ENCODE results near the gene CTNNB1. TPM values are rescaled to one million over a fixed set of nuclear protein-coding genes. Genes with fewer than 3 reads are reported as not detected.
A peak's percentile ranks its signal among the peaks of the same experiment; 100 is the strongest.

The CTNNB1 gene
- total and polyA plus RNA-seq, 2 of the 13 experiments (the other 11 are each of a cell fraction or from before 2014, with no cell fraction given) = 398 to 489 TPM

GRCh38 chr3:41265823-41266273, 66.5 kb downstream of the CTNNB1 start (continued):
- TF ChIP-seq RARA (CRISPR knock-in tag; IDR thresholded peaks at IDR 0.05) = peak; percentile 81
- TF ChIP-seq ZNF768 (CRISPR knock-in tag; IDR thresholded peaks at IDR 0.05) = peak; percentile 44; the same call in 1 of the 2 replicates
- no peak for TF ChIP-seq ZNF775 (CRISPR knock-in tag; IDR thresholded peaks at IDR 0.05; ENCODE audit: borderline replicate concordance)
- TF ChIP-seq PRPF4 (IDR thresholded peaks at IDR 0.05; ENCODE audit: low read depth, low read length, poor library complexity, severe bottlenecking) = no peak
- no peak for TF ChIP-seq ZFP41 (CRISPR knock-in tag; IDR thresholded peaks at IDR 0.05; ENCODE audit: borderline replicate concordance)
- no peak for TF ChIP-seq IRX3 (CRISPR knock-in tag; IDR thresholded peaks at IDR 0.05; ENCODE audit: borderline replicate concordance, low read depth)
- TF ChIP-seq TFE3 (CRISPR knock-in tag; IDR thresholded peaks at IDR 0.05) = peak; percentile 55; the same call in 1 of the 2 replicates
- no peak for TF ChIP-seq HOXA9 (CRISPR knock-in tag; IDR thresholded peaks at IDR 0.05; ENCODE audit: borderline replicate concordance)
- TF ChIP-seq ZNF687 (CRISPR knock-in tag; IDR thresholded peaks at IDR 0.05) = peak; percentile 52; the same call in 1 of the 2 replicates
- TF ChIP-seq GPBP1L1 (CRISPR knock-in tag; IDR thresholded peaks at IDR 0.05) = no peak
- no peak; the same call in 2 of the 3 replicates for TF ChIP-seq MXI1 (IDR thresholded peaks at IDR 0.05; ENCODE audit: borderline replicate concordance, low read depth, low read length)
- no peak for TF ChIP-seq E2F1 (CRISPR knock-in tag; IDR thresholded peaks at IDR 0.05)
- no peak for TF ChIP-seq ZHX1 (CRISPR knock-in tag; IDR thresholded peaks at IDR 0.05; ENCODE audit: low read depth)
- no peak for TF ChIP-seq RAD21 (CRISPR knock-in tag; IDR thresholded peaks at IDR 0.05)
- no peak for TF ChIP-seq PAX8 (CRISPR knock-in tag; IDR thresholded peaks at IDR 0.05; ENCODE audit: borderline replicate concordance)
- TF ChIP-seq ZNF788 (CRISPR knock-in tag; IDR thresholded peaks at IDR 0.05; ENCODE audit: borderline replicate concordance) = no peak
- TF ChIP-seq ZNF264 (CRISPR knock-in tag; IDR thresholded peaks at IDR 0.05) = no peak
- no peak for TF ChIP-seq GFI1 (CRISPR knock-in tag; IDR thresholded peaks at IDR 0.05; ENCODE audit: borderline replicate concordance)

Measured in HepG2 (cell line).